Stomach (tissue), 4 donors: ENCODE results near the gene STXBP6.

Source experiments
- EP300 ChIP-seq: sonication (generic); formaldehyde crosslinking; IDR thresholded peaks from one replicate; pipeline ENCODE4 v1.6.1; 2017; ENCODE audit warnings: antibody characterized with exemption
- POLR2AphosphoS5 ChIP-seq, 3 donors: sonication (generic); formaldehyde crosslinking; IDR thresholded peaks; one replicate each; pipeline ENCODE4 v1.6.1; 2016; ENCODE audit warnings: antibody characterized with exemption in 3 of 3

DNA sequence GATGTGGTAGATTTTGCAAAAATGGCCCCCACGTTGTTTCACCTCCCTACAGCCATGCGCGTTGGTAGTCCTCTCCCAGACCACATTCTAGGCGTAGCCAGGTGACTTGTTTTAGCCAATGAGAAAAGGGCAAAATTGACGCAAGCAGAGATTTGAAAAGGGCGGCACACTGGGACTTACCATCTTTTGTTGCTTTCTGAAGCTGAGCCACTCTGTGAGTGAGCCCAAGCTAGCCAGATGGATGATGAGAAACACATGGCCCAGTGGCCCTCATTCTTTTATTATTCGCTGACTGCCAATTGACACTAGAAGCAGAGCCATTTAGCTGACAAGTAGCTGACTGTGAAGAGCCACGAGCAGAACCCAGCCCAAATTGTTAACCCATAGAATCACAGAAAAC is 274.0 kb downstream of the STXBP6 start:
- TF ChIP-seq POLR2AphosphoS5 (IDR thresholded peaks at IDR 0.05) = no peak
- no peak for TF ChIP-seq EP300
